T-helper 2 cell treated with Interferon-gamma antibody and Interleukin-4, amounts not matched to agents 5 μg/mL and 100 μg/mL, for 36 hours (primary cell): Measurements from ENCODE around the gene XRCC1.
"Not testable (repeated sequence)": the region's sequence is repeated elsewhere in the genome, so short reads cannot be mapped to it uniquely, and the experiment has no call there.

Source experiments
- DNase-seq: peaks from one replicate; pipeline ENCODE4 v3.0.0; 2021; ENCODE audit warnings: low spot score
- H3K27ac Mint-ChIP-seq: one replicate; pipeline ENCODE4 v1.8.0; 2021; ENCODE audit warnings: mild to moderate bottlenecking, mixed read lengths
- H3K27me3 Mint-ChIP-seq: one replicate; pipeline ENCODE4 v1.8.0; 2021; ENCODE audit warnings: low read depth, mixed read lengths
- H3K36me3 Mint-ChIP-seq: one replicate; pipeline ENCODE4 v1.8.0; 2021; ENCODE audit warnings: low read depth, mixed read lengths
- H3K4me1 Mint-ChIP-seq: one replicate; pipeline ENCODE4 v1.8.0; 2021; ENCODE audit warnings: low read depth, mixed read lengths
- H3K4me3 Mint-ChIP-seq: one replicate; pipeline ENCODE4 v1.8.0; 2022; ENCODE audit warnings: mild to moderate bottlenecking, moderate library complexity, mixed read lengths
- H3K9me3 Mint-ChIP-seq: one replicate; pipeline ENCODE4 v1.8.0; 2021; ENCODE audit warnings: mixed read lengths

The XRCC1 gene

DNA sequence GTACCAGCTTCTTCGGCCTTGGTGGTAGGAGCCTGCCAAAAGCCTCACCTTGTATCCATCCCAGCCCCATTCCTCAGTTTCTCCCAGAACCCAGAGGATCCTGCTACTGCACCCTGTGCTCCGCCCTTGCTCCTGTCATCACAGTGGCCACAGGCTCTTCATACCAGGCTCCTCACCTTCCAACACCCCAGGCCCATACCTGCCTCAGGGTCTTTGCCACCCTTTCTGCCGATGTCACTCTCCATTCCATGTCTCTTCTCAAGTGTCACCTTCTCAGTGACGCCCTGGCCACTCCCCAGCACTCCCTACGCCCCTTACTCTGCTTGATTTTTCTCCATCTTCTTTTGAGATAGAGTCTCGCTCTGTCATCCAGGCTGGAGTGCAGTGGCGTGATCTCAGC is 34.5 kb upstream of the XRCC1 start:
- no peaks in the 10 kb centered on the region for H3K9me3 Mint-ChIP-seq
- no peaks in the 10 kb centered on the region for H3K27me3 Mint-ChIP-seq
- H3K27ac Mint-ChIP-seq: no peak overlapping the region
- H3K4me3 Mint-ChIP-seq: no peak overlapping the region
- H3K4me1 Mint-ChIP-seq: no peaks in the 10 kb centered on the region
- DNase-seq: no peak
- peaks cover 11% of the 10 kb centered on the region for H3K36me3 Mint-ChIP-seq

GRCh38 chr19:43607238-43608205 is 32.2 kb upstream of the XRCC1 start:
- DNase-seq: no peak
- H3K9me3 Mint-ChIP-seq: no peaks in the 10 kb centered on the region
- H3K36me3 Mint-ChIP-seq: peaks cover 5% of the 10 kb centered on the region
- no peaks in the 10 kb centered on the region for H3K27me3 Mint-ChIP-seq
- no peak overlapping the region for H3K4me3 Mint-ChIP-seq
- H3K4me1 Mint-ChIP-seq: no peaks in the 10 kb centered on the region
- H3K27ac Mint-ChIP-seq: no peak overlapping the region

DNA sequence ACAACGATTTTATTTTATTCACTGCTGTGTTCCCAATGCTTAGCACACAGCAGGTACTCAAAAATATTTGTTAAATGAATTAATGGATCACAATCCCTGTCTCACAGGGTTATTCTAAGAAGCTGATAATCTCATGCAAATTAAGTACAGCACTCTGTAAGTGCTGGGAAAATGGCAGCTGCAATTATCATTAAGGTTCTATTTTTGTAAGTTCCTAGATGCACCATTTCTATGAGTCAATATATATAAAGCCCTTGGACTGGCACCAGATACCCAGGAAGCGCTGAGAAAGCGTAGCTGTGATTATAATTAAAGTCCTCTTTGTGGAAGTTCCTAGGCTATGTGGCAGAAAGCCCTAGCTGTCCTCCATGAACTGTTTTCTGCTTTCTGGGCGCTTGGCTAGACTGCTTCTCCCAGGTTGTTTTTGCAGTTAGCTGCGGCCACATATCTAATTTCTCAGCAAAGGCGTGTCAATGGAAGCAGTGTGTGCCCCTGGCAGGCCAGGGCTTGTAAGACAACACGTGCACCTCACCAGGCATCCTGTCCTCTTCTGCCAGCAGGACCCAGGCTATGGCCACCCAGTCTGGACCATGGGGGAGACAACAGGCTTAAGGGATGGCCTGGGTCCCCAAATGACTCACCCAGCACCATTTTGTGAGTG is 31.4 kb upstream of the XRCC1 start:
- no peaks in the 10 kb centered on the region for H3K4me1 Mint-ChIP-seq
- no peak overlapping the region for H3K27ac Mint-ChIP-seq
- H3K27me3 Mint-ChIP-seq: no peaks in the 10 kb centered on the region
- H3K9me3 Mint-ChIP-seq: no peaks in the 10 kb centered on the region
- no peak overlapping the region for H3K4me3 Mint-ChIP-seq
- no peaks in the 10 kb centered on the region for H3K36me3 Mint-ChIP-seq
- DNase-seq: no peak

DNA sequence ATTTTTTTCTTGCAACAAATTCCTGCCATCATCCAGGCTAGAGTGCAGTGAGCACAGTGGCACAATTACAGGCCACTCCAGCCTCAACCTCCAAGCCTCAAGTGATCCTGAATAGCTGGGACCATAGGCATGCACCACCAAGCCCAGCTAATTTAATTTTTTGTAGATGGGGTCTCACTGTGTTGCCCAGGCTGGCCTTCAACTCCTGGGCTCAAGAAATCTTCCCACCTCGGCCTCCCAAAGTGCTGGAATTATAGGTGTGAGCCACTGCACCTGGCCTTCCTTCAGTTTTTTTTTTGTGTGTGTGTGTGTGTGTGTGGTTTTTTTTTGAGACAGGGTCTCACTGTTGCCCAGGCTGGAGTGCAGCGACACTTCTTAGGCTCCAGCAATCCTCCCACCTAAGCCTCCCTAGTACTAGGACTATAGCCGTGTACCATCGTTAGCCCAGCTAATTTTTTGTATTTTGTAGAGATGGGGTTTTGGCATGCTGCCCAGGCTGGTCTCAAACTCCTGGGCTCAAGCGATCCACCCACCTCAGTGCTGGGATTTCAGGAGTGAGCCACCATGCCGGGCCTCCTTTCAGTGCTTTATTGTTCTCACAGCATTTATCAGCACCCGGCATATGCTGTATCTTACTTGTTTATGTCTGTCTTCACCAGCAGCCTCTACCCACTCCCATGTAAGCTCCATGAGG is 30.7 kb upstream of the XRCC1 start:
- no peak overlapping the region for H3K27ac Mint-ChIP-seq

GRCh38 chr19:43600326-43600725 is 25.0 kb upstream of the XRCC1 start:
- not testable (repeated sequence) for H3K4me3 Mint-ChIP-seq, DNase-seq, H3K27me3 Mint-ChIP-seq, H3K27ac Mint-ChIP-seq, H3K9me3 Mint-ChIP-seq
- Mint-ChIP-seq H3K36me3 (peaks cover 14% of the 10 kb centered on the region), H3K4me1 (peaks cover 20% of the 10 kb centered on the region)

More for the DNA sequence above, 30.7 kb upstream of the XRCC1 start:
- Mint-ChIP-seq H3K4me1 (no peaks in the 10 kb centered on the region), H3K9me3 (no peaks in the 10 kb centered on the region), H3K27me3 (no peaks in the 10 kb centered on the region), H3K4me3 (no peak overlapping the region), H3K36me3 (peaks cover 2% of the 10 kb centered on the region)
- no peak for DNase-seq

GRCh38 chr19:43599635-43600295 is 24.4 kb upstream of the XRCC1 start:
- peaks cover 20% of the 10 kb centered on the region for H3K4me1 Mint-ChIP-seq
- DNase-seq: no peak
- H3K4me3 Mint-ChIP-seq: no peak overlapping the region
- peaks cover 14% of the 10 kb centered on the region for H3K36me3 Mint-ChIP-seq
- H3K27me3 Mint-ChIP-seq: no peaks in the 10 kb centered on the region
- H3K9me3 Mint-ChIP-seq: no peaks in the 10 kb centered on the region
- H3K27ac Mint-ChIP-seq: no peak overlapping the region

DNA sequence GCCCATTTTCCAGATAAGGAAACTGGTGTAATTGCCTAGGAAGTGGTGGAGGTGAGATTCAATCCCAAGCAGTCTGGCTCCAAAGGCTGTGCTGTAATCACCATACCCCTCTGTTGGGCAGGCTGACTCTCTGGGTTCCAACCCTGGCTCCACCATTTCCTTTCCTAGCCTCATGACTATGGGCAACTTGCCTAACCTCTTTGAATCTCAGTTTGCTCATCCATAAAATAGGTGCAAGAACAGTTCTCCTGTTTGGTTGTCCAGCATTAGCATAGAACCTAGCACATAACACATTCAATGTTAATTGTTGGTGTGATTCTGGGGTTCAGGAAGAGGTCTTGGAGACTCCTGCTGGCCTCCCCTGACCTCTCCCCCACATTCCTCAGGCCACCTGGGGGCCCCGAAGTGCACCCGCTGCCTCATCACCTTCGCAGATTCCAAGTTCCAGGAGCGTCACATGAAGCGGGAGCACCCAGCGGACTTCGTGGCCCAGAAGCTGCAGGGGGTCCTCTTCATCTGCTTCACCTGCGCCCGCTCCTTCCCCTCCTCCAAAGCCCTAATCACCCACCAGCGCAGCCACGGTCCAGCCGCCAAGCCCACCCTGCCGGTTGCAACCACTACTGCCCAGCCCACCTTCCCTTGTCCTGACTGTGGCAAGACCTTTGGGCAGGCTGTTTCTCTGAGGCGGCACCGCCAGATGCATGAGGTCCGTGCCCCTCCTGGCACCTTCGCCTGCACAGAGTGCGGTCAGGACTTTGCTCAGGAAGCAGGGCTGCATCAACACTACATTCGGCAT is 23.3 kb upstream of the XRCC1 start:
- Mint-ChIP-seq H3K4me3 (peak overlapping the region; percentile 99), H3K4me1 (peaks cover 23% of the 10 kb centered on the region), H3K9me3 (no peaks in the 10 kb centered on the region), H3K36me3 (peaks cover 16% of the 10 kb centered on the region), H3K27ac (no peak overlapping the region), H3K27me3 (no peaks in the 10 kb centered on the region)
- no peak for DNase-seq

DNA sequence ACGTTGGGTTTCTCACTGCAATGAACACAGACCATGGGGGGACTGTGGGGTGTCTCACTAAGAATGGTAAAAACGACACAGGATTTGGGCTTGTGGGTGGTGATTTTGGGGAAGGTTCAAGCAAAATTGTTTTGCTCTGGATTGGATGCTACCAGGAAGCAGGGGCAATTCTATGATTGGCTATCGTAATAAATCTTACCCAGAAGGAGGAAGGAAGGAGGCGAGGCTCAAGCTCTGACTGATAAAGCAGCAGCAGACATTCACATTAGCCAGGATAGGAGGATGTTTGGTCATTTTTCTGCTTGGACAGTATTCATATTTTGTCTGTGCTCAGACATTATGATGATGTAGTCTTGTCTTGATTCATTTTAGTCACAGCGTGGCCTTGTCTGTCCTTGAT is 22.5 kb upstream of the XRCC1 start:
- H3K9me3 Mint-ChIP-seq: no peaks in the 10 kb centered on the region
- peak overlapping the region; percentile 96 for H3K27ac Mint-ChIP-seq
- peaks cover 21% of the 10 kb centered on the region for H3K36me3 Mint-ChIP-seq
- no peaks in the 10 kb centered on the region for H3K27me3 Mint-ChIP-seq
- H3K4me3 Mint-ChIP-seq: peak overlapping the region; percentile 99
- no peak for DNase-seq
- H3K4me1 Mint-ChIP-seq: peaks cover 26% of the 10 kb centered on the region

GRCh38 chr19:43596842-43597461 is 21.6 kb upstream of the XRCC1 start:
- peak overlapping the region; percentile 96 for H3K27ac Mint-ChIP-seq
- H3K36me3 Mint-ChIP-seq: peaks cover 24% of the 10 kb centered on the region
- H3K27me3 Mint-ChIP-seq: no peaks in the 10 kb centered on the region
- no peak for DNase-seq
- peak overlapping the region; percentile 99 for H3K4me3 Mint-ChIP-seq
- H3K9me3 Mint-ChIP-seq: no peaks in the 10 kb centered on the region
- H3K4me1 Mint-ChIP-seq: peaks cover 26% of the 10 kb centered on the region

DNA sequence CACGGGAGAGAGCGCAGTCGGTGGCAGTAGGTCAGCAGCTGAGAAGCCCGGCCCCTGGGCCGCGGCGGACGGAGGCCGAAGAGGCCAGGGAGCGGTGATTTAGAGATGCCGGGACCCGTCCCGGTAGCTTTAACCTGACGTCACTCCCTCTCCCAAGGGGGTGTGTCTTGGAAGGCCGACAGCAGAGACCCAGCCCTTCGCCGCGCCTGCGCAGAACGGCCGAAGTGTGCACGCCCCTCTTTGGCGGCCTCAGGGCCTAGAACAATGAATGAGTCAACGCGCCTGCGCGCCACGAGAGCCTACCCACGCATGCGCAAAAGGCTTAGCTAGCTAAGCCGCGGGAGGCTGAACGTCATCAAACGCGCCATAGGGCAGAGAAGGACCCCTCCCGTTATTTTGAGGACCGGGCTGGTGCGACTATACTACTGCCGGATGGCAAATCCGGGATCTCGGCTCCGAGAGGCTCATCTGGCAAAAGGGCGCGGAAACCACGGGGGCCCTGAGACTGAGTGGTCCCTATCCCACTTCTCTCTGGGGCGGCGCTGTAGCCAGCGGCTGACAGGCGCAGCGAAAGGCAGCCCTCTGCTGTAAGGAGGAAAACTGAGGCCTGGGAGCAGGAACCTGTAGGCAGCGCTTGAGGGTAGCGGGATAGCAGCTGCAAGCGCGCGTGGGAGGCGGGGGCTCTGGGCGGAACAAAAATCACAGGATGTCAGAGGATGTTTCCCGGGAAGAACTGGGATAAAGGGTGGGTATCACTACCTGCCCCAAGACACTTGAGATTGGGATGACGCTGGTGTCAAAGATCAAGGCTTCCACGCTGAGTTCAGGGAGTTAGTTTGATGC is 20.9 kb upstream of the XRCC1 start, which contains the start of the genes IRGQ and ZNF576:
IRGQ (minus strand) TSS at position 136 of the 843 bp plus-strand sequence. CDS start 796 bp downstream, outside the sequence.
ZNF576 (plus strand) TSS at position 597 of the 843 bp plus-strand sequence. CDS start 514 bp downstream, outside the sequence.
- Mint-ChIP-seq H3K27me3 (no peaks in the 10 kb centered on the region), H3K4me3 (peak within 1 kb of the TSS; percentile 99), H3K9me3 (no peaks in the 10 kb centered on the region), H3K36me3 (peaks cover 22% of the 10 kb centered on the region), H3K27ac (peak within 1 kb of the TSS; percentile 96), H3K4me1 (peaks cover 26% of the 10 kb centered on the region)
- peak; percentile 100 for DNase-seq

DNA sequence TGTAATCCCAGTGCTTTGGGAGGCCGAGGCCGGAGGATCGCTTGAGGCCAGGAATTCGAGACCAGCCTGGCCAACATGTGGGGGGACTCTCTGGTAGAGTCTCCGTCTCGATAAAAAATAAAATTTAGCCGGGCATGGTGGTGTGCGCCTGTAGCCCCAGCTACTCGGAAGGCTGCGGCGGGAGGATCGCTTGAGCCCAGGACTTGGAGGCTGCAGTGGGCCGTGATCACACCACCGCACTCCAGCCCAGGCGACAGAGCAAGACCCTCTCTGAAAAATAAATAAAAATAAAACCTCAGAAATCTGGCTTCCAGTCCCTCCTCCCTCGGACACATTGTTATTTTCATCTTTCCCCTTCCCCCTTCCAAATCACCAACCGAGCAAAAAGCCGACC is 20.3 kb upstream of the XRCC1 start:
- Mint-ChIP-seq H3K9me3 (no peaks in the 10 kb centered on the region), H3K27ac (peak overlapping the region; percentile 96), H3K36me3 (peaks cover 23% of the 10 kb centered on the region), H3K4me1 (peaks cover 26% of the 10 kb centered on the region), H3K4me3 (peak overlapping the region; percentile 99), H3K27me3 (no peaks in the 10 kb centered on the region)
- no peak for DNase-seq
